Esophagus muscularis mucosa (tissue), 4 donors: ENCODE data around the gene LILRB4.

Source experiments
- CTCF ChIP-seq, 3 experiments: fragments of 200-600 bp in 2 of 3; fragments of 450-650 bp in 1 of 3; sonication (generic) in 2 of 3; IDR thresholded peaks; one replicate each; pipeline ENCODE4 v1.5.1; 2017 to 2019; ENCODE audit warnings: antibody characterized with exemption in 3 of 3, mild to moderate bottlenecking in 2 of 3, moderate library complexity in 1 of 3
- EP300 ChIP-seq: sonication (generic); formaldehyde crosslinking; IDR thresholded peaks from one replicate; pipeline ENCODE4 v1.6.1; 2017; ENCODE audit warnings: antibody characterized with exemption
- POLR2A ChIP-seq: fragments of 450-650 bp; IDR thresholded peaks from one replicate; pipeline ENCODE4 v1.6.1; 2017; ENCODE audit warnings: antibody characterized with exemption, moderate library complexity, mild to moderate bottlenecking, low read depth
- POLR2AphosphoS5 ChIP-seq, 2 donors: sonication (generic); formaldehyde crosslinking; IDR thresholded peaks; one replicate each; pipeline ENCODE4 v1.6.1; 2017; ENCODE audit warnings: antibody characterized with exemption in 2 of 2

- no peak for TF ChIP-seq EP300
- no peak for TF ChIP-seq POLR2A
- no peak for TF ChIP-seq POLR2AphosphoS5 (IDR thresholded peaks at IDR 0.05)
- no peak for TF ChIP-seq CTCF (IDR thresholded peaks at IDR 0.05)
These were observed 21.7 kb downstream of the LILRB4 start for GRCh38 chr19:54684527-54684926.
